ENCODE data around the gene COMP. TPM values are rescaled to one million over a fixed set of nuclear protein-coding genes. Genes with fewer than 3 reads are reported as not detected.

The COMP gene
- total and polyA plus RNA-seq, 5 donors: 1.5 to 13.7 (median 3.6) TPM

- WGBS: 83% methylated on average over 5 of the region's 5 CpGs
- H3K9me3 ChIP-seq (ENCODE audit: control insufficient read depth, low read length): no peaks in the 10 kb centered on the region
- no peaks in the 10 kb centered on the region for H3K4me1 ChIP-seq (ENCODE audit: control insufficient read depth, insufficient read depth, low read length)
- DNase-seq: peak in 1 of 3 donors; percentile 13
- no peak overlapping the region for H3K4me3 ChIP-seq (ENCODE audit: low read length)
- no peaks in the 10 kb centered on the region for H3K27me3 ChIP-seq (ENCODE audit: control insufficient read depth, insufficient read depth)
- ATAC-seq: no peak
- intact Hi-C loops (cut with DNase I): no loop called here
- H3K27ac ChIP-seq (ENCODE audit: low read length): no peak overlapping the region
Observed at GRCh38 chr19:18803550-18804138, 12.5 kb upstream of the COMP start.

GRCh38 chr19:18802354-18802753, 11.2 kb upstream of the COMP start:
- no peaks in the 10 kb centered on the region for H3K9me3 ChIP-seq (ENCODE audit: control insufficient read depth, low read length)
- H3K4me3 ChIP-seq (ENCODE audit: low read length): no peak overlapping the region
- ATAC-seq: no peak
- intact Hi-C loops (cut with DNase I): no loop called here
- whole genome bisulfite sequencing: 71% methylated on average over 11 of the region's 11 CpGs
- no peak for DNase-seq
- no peaks in the 10 kb centered on the region for H3K4me1 ChIP-seq (ENCODE audit: control insufficient read depth, insufficient read depth, low read length)
- H3K27ac ChIP-seq (ENCODE audit: low read length): no peak overlapping the region
- no peaks in the 10 kb centered on the region for H3K27me3 ChIP-seq (ENCODE audit: control insufficient read depth, insufficient read depth)

- Histone ChIP-seq H3K27ac (ENCODE audit: low read length) (no peak overlapping the region), H3K9me3 (ENCODE audit: control insufficient read depth, low read length) (no peaks in the 10 kb centered on the region), H3K27me3 (ENCODE audit: control insufficient read depth, insufficient read depth) (no peaks in the 10 kb centered on the region), H3K4me1 (ENCODE audit: control insufficient read depth, insufficient read depth, low read length) (no peaks in the 10 kb centered on the region), H3K4me3 (ENCODE audit: low read length) (no peak overlapping the region)
- DNase-seq: no peak
- intact Hi-C loops (cut with DNase I): no loop called here
- 70% methylated on average over 10 of the region's 10 CpGs for WGBS
- ATAC-seq: no peak
Observed at GRCh38 chr19:18800636-18801035, 9.5 kb upstream of the COMP start.

GRCh38 chr19:18800079-18800478, 9.0 kb upstream of the COMP start:
- Histone ChIP-seq H3K4me1 (ENCODE audit: control insufficient read depth, insufficient read depth, low read length) (no peaks in the 10 kb centered on the region), H3K27ac (ENCODE audit: low read length) (no peak overlapping the region), H3K9me3 (ENCODE audit: control insufficient read depth, low read length) (no peaks in the 10 kb centered on the region), H3K27me3 (ENCODE audit: control insufficient read depth, insufficient read depth) (no peaks in the 10 kb centered on the region), H3K4me3 (ENCODE audit: low read length) (no peak overlapping the region)
- ATAC-seq (no peak), DNase-seq (no peak)
- intact Hi-C loops (cut with DNase I): no loop called here

DNA sequence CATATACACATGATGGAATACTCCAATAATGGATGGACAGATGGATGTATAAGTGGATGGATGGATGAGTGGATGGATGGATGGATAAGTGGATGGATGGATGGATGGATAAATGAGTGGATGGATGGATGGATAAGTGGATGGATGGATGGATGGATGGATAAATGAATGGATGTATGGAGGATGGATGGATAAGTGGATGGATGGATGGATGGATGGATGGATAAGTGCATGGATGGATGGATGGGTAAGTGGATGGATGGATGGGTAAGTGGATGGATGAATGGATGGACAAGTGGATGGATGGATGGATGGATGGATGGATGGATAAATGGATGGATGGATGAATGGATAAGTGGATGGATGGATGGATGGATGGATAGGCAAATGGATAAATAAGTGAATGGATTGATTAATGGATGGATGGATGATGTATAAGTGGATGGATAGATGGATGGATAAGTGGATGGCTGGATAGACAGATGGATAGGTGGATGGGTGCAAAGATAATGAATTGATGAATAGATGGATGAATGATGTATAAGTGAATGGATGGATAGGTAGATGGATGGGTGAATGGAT, 8.4 kb upstream of the COMP start:
- intact Hi-C loops (cut with DNase I): no loop called here
- no peaks in the 10 kb centered on the region for H3K27me3 ChIP-seq (ENCODE audit: control insufficient read depth, insufficient read depth)
- ATAC-seq: no peak

GRCh38 chr19:18798384-18799352, 7.6 kb upstream of the COMP start:
- Histone ChIP-seq H3K9me3 (ENCODE audit: control insufficient read depth, low read length) (no peaks in the 10 kb centered on the region), H3K4me3 (ENCODE audit: low read length) (no peak overlapping the region), H3K27me3 (ENCODE audit: control insufficient read depth, insufficient read depth) (no peaks in the 10 kb centered on the region), H3K27ac (ENCODE audit: low read length) (no peak overlapping the region), H3K4me1 (ENCODE audit: control insufficient read depth, insufficient read depth, low read length) (no peaks in the 10 kb centered on the region)
- 52% methylated on average over 22 of the region's 22 CpGs for WGBS
- intact Hi-C loops (cut with DNase I): no loop called here
- DNase-seq (no peak), ATAC-seq (no peak)

More for the DNA sequence above, 8.4 kb upstream of the COMP start:
- no peak for DNase-seq
- H3K9me3 ChIP-seq (ENCODE audit: control insufficient read depth, low read length): no peaks in the 10 kb centered on the region
- H3K4me1 ChIP-seq (ENCODE audit: control insufficient read depth, insufficient read depth, low read length): no peaks in the 10 kb centered on the region
- no peak overlapping the region for H3K27ac ChIP-seq (ENCODE audit: low read length)
- H3K4me3 ChIP-seq (ENCODE audit: low read length): no peak overlapping the region

DNA sequence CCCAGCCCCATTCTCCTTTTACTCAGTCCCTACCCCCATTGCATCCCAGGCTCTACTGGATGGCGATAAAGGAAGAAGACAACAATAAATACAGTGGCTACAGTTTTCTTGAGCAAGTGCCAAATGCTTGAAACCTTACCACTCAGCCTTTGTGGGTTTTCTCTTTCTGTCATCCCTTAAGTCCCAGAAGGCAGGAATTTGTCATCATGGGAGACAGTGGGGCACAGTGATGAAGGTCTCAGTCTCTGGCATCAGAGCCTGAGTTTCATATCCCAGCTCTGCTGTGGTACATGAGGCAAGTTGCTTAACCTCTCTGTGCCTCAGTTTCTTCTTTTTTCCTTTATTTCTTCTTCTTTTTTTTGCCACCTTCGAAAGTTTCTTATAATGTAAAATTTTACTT, 5.1 kb upstream of the COMP start:
- no peak overlapping the region for H3K4me3 ChIP-seq (ENCODE audit: low read length)
- H3K4me1 ChIP-seq (ENCODE audit: control insufficient read depth, insufficient read depth, low read length): no peaks in the 10 kb centered on the region
- H3K27me3 ChIP-seq (ENCODE audit: control insufficient read depth, insufficient read depth): no peaks in the 10 kb centered on the region
- ATAC-seq (no peak), DNase-seq (no peak)
- H3K9me3 ChIP-seq (ENCODE audit: control insufficient read depth, low read length): no peaks in the 10 kb centered on the region
- H3K27ac ChIP-seq (ENCODE audit: low read length): no peak overlapping the region
- intact Hi-C loops (cut with DNase I): no loop called here
- 72% methylated on average over 2 of the region's 2 CpGs for WGBS

DNA sequence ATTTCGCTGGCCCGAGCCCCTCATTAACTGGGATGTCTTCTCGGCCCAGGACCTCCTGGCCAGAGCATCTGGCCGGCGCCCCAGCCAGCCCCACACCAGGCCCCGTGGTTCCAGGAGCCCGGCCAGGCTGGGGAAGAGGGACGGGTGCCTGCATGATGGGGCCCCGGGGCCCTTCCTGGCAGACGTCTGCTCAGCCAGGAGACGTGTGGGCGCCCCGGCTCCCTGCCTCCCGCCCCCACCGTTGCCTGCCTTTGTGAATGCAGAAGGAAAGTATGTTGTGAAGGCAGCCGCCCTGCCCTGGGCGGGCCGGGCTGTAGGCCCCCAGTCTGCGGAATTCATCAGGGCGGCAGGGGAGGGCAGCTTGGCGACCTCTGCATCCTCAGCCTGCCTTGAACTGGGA, 4.4 kb upstream of the COMP start:
- Histone ChIP-seq H3K4me1 (ENCODE audit: control insufficient read depth, insufficient read depth, low read length) (peaks cover 2% of the 10 kb centered on the region), H3K4me3 (ENCODE audit: low read length) (no peak overlapping the region), H3K27me3 (ENCODE audit: control insufficient read depth, insufficient read depth) (no peaks in the 10 kb centered on the region), H3K9me3 (ENCODE audit: control insufficient read depth, low read length) (no peaks in the 10 kb centered on the region), H3K27ac (ENCODE audit: low read length) (no peak overlapping the region)
- intact Hi-C loops (cut with DNase I): no loop called here
- ATAC-seq: peak; percentile 45 to 57
- WGBS: 9% methylated on average over 21 of the region's 21 CpGs
- DNase-seq: peak; percentile 55 to 81 (median 81)

GRCh38 chr19:18794692-18795091, 3.6 kb upstream of the COMP start:
- Histone ChIP-seq H3K4me3 (ENCODE audit: low read length) (no peak overlapping the region), H3K27ac (ENCODE audit: low read length) (no peak overlapping the region), H3K27me3 (ENCODE audit: control insufficient read depth, insufficient read depth) (no peaks in the 10 kb centered on the region), H3K4me1 (ENCODE audit: control insufficient read depth, insufficient read depth, low read length) (peaks cover 2% of the 10 kb centered on the region), H3K9me3 (ENCODE audit: control insufficient read depth, low read length) (no peaks in the 10 kb centered on the region)
- ATAC-seq (no peak), DNase-seq (no peak)
- intact Hi-C loops (cut with DNase I): no loop called here
- WGBS: 95% methylated on average over 6 of the region's 6 CpGs

DNA sequence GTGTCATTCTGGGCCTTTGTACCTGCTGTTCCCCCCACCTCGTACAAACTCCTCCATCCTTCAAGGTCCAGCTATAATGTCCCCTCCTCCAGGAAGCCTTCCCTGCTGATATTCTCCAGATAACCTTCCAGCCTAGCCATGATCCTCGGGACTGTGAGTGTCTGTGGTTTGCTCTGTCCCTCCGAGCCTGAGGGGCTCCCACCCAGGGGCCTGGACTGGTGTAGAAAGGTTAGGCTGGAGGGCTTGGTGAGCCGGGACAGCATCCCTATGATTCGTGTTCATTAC, 2.9 kb upstream of the COMP start:
- intact Hi-C loops (cut with DNase I): no loop called here
- peaks cover 2% of the 10 kb centered on the region for H3K4me1 ChIP-seq (ENCODE audit: control insufficient read depth, insufficient read depth, low read length)
- DNase-seq (peak in 1 of 3 donors; percentile 9), ATAC-seq (no peak)
- WGBS: 74% methylated on average over 5 of the region's 5 CpGs
- no peak overlapping the region for H3K4me3 ChIP-seq (ENCODE audit: low read length)
- no peak overlapping the region for H3K27ac ChIP-seq (ENCODE audit: low read length)
- no peaks in the 10 kb centered on the region for H3K9me3 ChIP-seq (ENCODE audit: control insufficient read depth, low read length)
- no peaks in the 10 kb centered on the region for H3K27me3 ChIP-seq (ENCODE audit: control insufficient read depth, insufficient read depth)

DNA sequence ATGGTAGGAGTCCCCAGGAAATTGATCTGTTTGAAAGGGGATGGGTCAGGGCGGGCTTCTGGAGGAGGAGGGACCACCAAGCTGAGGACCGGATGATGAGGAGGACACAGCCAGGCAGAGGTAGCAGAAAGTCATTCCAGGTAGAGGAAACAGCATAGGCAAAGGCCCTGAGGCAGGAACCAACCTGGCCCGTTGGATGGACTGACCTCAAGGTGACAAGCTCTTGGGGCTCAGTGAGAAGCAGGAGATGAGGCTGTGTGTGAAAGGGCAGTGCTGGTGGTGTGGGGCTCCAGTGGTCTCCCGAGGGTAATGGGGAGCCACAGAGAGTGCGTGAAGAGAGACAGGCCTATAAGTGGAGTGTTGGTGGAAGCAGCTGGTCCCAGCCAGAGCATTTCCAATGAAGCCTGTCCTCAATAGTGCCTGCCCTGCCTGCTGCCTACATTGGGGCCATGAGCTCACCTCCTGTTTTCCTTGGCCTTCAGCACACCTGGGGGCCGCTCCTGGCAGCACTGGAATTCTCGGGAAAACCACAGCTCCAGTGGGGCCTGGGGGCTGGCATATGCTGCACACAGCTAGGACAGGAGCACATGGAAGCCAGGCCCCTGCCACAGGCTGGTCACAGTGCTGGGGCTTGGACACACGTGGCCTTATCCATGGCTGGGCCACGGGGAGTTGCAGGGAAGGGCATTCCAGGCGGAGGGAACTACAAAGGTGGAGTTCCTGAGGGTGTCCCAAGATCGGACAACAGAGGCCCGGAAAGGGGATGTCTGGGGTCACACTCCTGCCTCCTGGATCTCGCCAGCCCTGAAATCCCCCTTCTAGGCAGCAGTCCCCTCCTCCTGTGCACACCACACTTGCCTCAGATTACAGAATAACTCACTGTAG, 2.3 kb upstream of the COMP start:
- WGBS: 71% methylated on average over 13 of the region's 13 CpGs
- intact Hi-C loops (cut with DNase I): no loop called here
- DNase-seq: peak in 1 of 3 donors; percentile 28

More for the DNA sequence above, 2.3 kb upstream of the COMP start:
- H3K9me3 ChIP-seq (ENCODE audit: control insufficient read depth, low read length): no peaks in the 10 kb centered on the region
- no peak for ATAC-seq
- no peak overlapping the region for H3K27ac ChIP-seq (ENCODE audit: low read length)
- H3K4me1 ChIP-seq (ENCODE audit: control insufficient read depth, insufficient read depth, low read length): peaks cover 2% of the 10 kb centered on the region
- H3K27me3 ChIP-seq (ENCODE audit: control insufficient read depth, insufficient read depth): no peaks in the 10 kb centered on the region
- no peak overlapping the region for H3K4me3 ChIP-seq (ENCODE audit: low read length)

All from right cardiac atrium (tissue), 5 donors.